Caco-2 (cell line): ENCODE results near the gene EID2B. TPM values are rescaled to one million over a fixed set of nuclear protein-coding genes. Genes with fewer than 3 reads are reported as not detected.

ENCODE experiments used
- BruUV-seq: library from RNA; stranded (reverse); fragments of 400-500 nt; replicated peaks from 2 replicates; lab custom pipeline; 2021; lab: Mats Ljungman, UMichigan
- CTCF ChIA-PET: fragments of 300-600 bp; sonication (Branson Sonifier 250); formaldehyde crosslinking; loops from one replicate; lab custom pipeline; 2022; ENCODE audit warnings: antibody characterized with exemption; lab: Charles Lee
- POLR2A ChIA-PET: fragments of 300-600 bp; sonication (Branson Sonifier 250); formaldehyde crosslinking; loops from one replicate; lab custom pipeline; 2022; ENCODE audit warnings: antibody characterized with exemption; lab: Charles Lee
- DNase-seq, 2 experiments: peaks; one replicate each; pipeline versions ENCODE4 v3.0.0 to v3.0.0-alpha.2; 2020 to 2022
- H3K27me3 ChIP-seq: replicated peaks from 2 replicates; pipeline ENCODE4 v1.6.0; 2011; ENCODE audit warnings: low read length; ENCODE audit not compliant: control insufficient read depth, insufficient read depth
- H3K36me3 ChIP-seq: 2 replicates; pipeline ENCODE4 v1.5.1; 2011; ENCODE audit warnings: low read length; ENCODE audit not compliant: control insufficient read depth, insufficient read depth
- H3K4me1 ChIP-seq: fragments of 250-450 bp; sonication (Bioruptor Pico); 2 replicates; pipeline ENCODE4 v1.5.1; 2020; ENCODE audit warnings: mild to moderate bottlenecking
- H3K4me3 ChIP-seq: 2 replicates; pipeline ENCODE4 v1.5.1; 2011; ENCODE audit warnings: low read depth, mild to moderate bottlenecking, control low read depth, low read length
- H3K9me3 ChIP-seq: fragments of 250-450 bp; sonication (Bioruptor Pico); 2 replicates; pipeline ENCODE4 v1.5.1; 2020; ENCODE audit warnings: mild to moderate bottlenecking, moderate library complexity
- H3K27ac Mint-ChIP-seq: one replicate; pipeline ENCODE4 v1.8.0; 2022; ENCODE audit warnings: mixed read lengths; ENCODE audit not compliant: unreplicated experiment
- H3K27me3 Mint-ChIP-seq: one replicate; pipeline ENCODE4 v1.8.0; 2022; ENCODE audit warnings: mixed read lengths; ENCODE audit not compliant: insufficient read depth, unreplicated experiment
- H3K36me3 Mint-ChIP-seq: one replicate; pipeline ENCODE4 v1.8.0; 2022; ENCODE audit warnings: mild to moderate bottlenecking, mixed read lengths; ENCODE audit not compliant: insufficient read depth, unreplicated experiment
- H3K4me1 Mint-ChIP-seq: one replicate; pipeline ENCODE4 v1.8.0; 2022; ENCODE audit warnings: low read depth, mixed read lengths; ENCODE audit not compliant: unreplicated experiment
- H3K4me3 Mint-ChIP-seq: one replicate; pipeline ENCODE4 v1.8.0; 2022; ENCODE audit warnings: mild to moderate bottlenecking, moderate library complexity, mixed read lengths; ENCODE audit not compliant: unreplicated experiment
- H3K9me3 Mint-ChIP-seq: one replicate; pipeline ENCODE4 v1.8.0; 2022; ENCODE audit warnings: mixed read lengths; ENCODE audit not compliant: unreplicated experiment
- CTCF ChIP-seq, 2 experiments: fragments of 200-600 bp in 1 of 2; IDR thresholded peaks; 1 replicate in 1 of 2; 2 replicates in 1 of 2; pipeline versions ENCODE4 v1.5.1 to v1.8.0; 2011 to 2022; ENCODE audit warnings: antibody characterized with exemption in 1 of 2, control low read depth in 1 of 2, inconsistent platforms in 1 of 2, low read depth in 1 of 2, low read length in 1 of 2, mild to moderate bottlenecking in 1 of 2, moderate library complexity in 1 of 2; ENCODE audit not compliant: insufficient read depth in 1 of 2, severe bottlenecking in 1 of 2, unreplicated experiment in 1 of 2
- intact Hi-C: fragments of 100-400 bp; cut with micrococcal nuclease; formaldehyde crosslinking; loops from one replicate; pipeline ENCODE4 v1.10.0; 2022; ENCODE audit not compliant: unreplicated experiment
- total RNA-seq: library from RNA; stranded (reverse); gene quantifications from 2 replicates; pipeline ENCODE4 v1.2.3, GENCODE V29; 2022

EID2B gene
- total RNA-seq, 1 experiment from 2014 or later: 2.1 TPM

GRCh38 chr19:39544911-39545310 is 12.3 kb upstream of the EID2B start:
- Mint-ChIP-seq H3K27ac (no peak overlapping the region), H3K9me3 (no peaks in the 10 kb centered on the region), H3K36me3 (peaks cover 3% of the 10 kb centered on the region), H3K27me3 (peaks cover 14% of the 10 kb centered on the region), H3K4me1 (peaks cover 5% of the 10 kb centered on the region), H3K4me3 (no peak overlapping the region)
- intact Hi-C loops: no loop called here
- CTCF ChIA-PET: interaction anchor here (0.8 kb wide), 1 partner anchor 47 kb away, joined by 4 read pairs; no protein-coding TSS in a partner anchor
- Histone ChIP-seq H3K4me1 (no peaks in the 10 kb centered on the region), H3K4me3 (no peak overlapping the region), H3K9me3 (no peaks in the 10 kb centered on the region), H3K27me3 (no peaks in the 10 kb centered on the region), H3K36me3 (no peaks in the 10 kb centered on the region)
- TF ChIP-seq CTCF (IDR thresholded peaks at IDR 0.05; ENCODE audit: insufficient read depth in 1 of 2, low read depth in 1 of 2, low read length in 1 of 2, severe bottlenecking in 1 of 2, unreplicated experiment in 1 of 2): no peak
- DNase-seq: no peak
- POLR2A ChIA-PET: no interaction called here
- BruUV-seq: no TSS peak

DNA sequence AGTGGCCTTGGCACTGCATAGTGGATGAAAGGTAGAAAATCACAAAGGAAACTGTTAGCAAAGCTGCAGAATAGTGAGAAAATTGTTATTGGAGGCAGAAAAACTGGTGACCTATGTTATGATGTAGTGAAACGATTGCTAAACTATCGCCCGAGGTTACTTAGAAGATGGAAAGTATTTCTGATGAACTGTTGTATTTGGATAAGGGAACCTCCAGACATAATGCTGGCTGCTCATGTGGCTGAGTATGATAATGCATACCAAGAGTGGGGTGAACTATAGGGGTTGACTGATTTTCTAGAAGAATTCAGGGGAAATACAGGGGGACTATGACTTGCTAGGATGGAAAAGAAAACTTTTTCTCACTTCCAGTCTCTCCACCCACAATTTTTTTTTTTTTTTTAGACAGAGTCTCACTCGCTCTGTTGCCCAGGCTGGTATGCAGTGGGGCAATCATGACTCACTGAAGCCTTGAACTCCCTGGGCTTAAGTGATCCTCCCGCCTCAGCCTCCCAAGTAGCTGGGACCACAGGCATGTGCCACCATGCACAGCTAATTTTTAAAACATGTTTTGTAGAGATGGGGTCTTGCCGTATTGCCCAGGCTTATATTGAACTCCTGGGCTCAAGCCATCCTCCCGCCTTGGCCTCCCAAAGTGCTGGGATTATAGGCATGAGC is 11.7 kb upstream of the EID2B start:
- ChIA-PET POLR2A (no interaction called here), CTCF (interaction anchor here (0.8 kb wide), 1 partner anchor 47 kb away, joined by 4 read pairs; no protein-coding TSS in a partner anchor)
- Mint-ChIP-seq H3K27ac (no peak overlapping the region), H3K9me3 (no peaks in the 10 kb centered on the region), H3K4me1 (peaks cover 5% of the 10 kb centered on the region), H3K4me3 (no peak overlapping the region), H3K27me3 (peaks cover 14% of the 10 kb centered on the region), H3K36me3 (peaks cover 5% of the 10 kb centered on the region)
- no peak for TF ChIP-seq CTCF (IDR thresholded peaks at IDR 0.05; ENCODE audit: insufficient read depth in 1 of 2, low read depth in 1 of 2, low read length in 1 of 2, severe bottlenecking in 1 of 2, unreplicated experiment in 1 of 2)
- DNase-seq: no peak
- Histone ChIP-seq H3K4me3 (no peak overlapping the region), H3K27me3 (no peaks in the 10 kb centered on the region), H3K4me1 (no peaks in the 10 kb centered on the region), H3K9me3 (no peaks in the 10 kb centered on the region), H3K36me3 (no peaks in the 10 kb centered on the region)
- no TSS peak for BruUV-seq
- intact Hi-C loops: no loop called here

DNA sequence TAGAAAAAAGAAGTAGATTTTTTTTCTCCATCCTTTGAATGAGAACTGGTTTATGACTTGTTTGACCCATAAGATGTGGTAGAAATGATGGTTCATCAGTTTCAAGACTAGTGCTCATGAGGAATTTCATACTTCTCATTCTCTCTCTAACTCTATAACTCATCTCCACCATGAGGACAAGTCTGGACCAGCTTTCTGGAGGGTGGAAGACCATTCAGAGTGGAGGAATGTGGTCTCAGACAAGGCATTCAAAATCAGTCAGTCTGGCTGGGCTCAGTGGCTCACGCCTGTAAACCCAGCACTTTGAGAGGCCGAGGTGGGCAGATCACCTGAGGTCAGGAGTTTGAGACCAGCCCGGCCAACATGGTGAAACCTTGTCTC is 10.8 kb upstream of the EID2B start:
- no peak for TF ChIP-seq CTCF (IDR thresholded peaks at IDR 0.05; ENCODE audit: insufficient read depth in 1 of 2, low read depth in 1 of 2, low read length in 1 of 2, severe bottlenecking in 1 of 2, unreplicated experiment in 1 of 2)
- Mint-ChIP-seq H3K4me3 (no peak overlapping the region), H3K27ac (no peak overlapping the region), H3K9me3 (no peaks in the 10 kb centered on the region), H3K4me1 (peaks cover 8% of the 10 kb centered on the region), H3K36me3 (peaks cover 5% of the 10 kb centered on the region), H3K27me3 (peaks cover 14% of the 10 kb centered on the region)
- no TSS peak for BruUV-seq
- Histone ChIP-seq H3K4me3 (no peak overlapping the region), H3K36me3 (no peaks in the 10 kb centered on the region), H3K27me3 (no peaks in the 10 kb centered on the region), H3K9me3 (no peaks in the 10 kb centered on the region), H3K4me1 (peaks cover 5% of the 10 kb centered on the region; the same call in 1 of the 2 replicates)
- no peak for DNase-seq
- intact Hi-C loops: no loop called here
- ChIA-PET CTCF (no interaction called here), POLR2A (no interaction called here)
